ENCODE data around the gene CPM. TPM values are rescaled to one million over a fixed set of nuclear protein-coding genes. Genes with fewer than 3 reads are reported as not detected.

Gene CPM
- total and polyA plus RNA-seq, 7 donors, result 2.2 to 13.3 (median 5.8) TPM

DNA sequence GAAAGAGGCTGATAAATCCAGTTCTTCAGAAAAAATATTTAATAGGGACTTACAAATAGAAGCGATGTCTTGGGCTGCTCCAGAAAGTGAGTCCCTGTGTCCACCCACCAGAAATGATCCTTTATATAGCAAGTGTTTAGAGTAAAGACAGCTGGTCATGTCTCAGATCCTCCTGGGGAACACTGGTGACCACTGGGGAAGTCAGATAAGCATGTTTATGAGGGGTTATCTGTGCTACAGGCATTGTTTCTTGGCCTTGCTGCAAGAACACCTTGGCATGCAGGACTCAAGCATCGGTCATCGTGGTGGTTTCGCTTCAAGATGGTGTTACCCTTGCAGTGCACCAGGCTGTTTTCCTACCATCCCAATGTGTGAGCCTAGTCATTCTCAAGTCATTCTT lies 27.2 kb downstream of the CPM start:
- H3K27ac ChIP-seq, result no peak overlapping the region
- no peak for DNase-seq
- WGBS, 3 donors, result 89 to 92% (median 91%) methylated on average over 4 of the region's 4 CpGs
- TF ChIP-seq, protein P1, sequence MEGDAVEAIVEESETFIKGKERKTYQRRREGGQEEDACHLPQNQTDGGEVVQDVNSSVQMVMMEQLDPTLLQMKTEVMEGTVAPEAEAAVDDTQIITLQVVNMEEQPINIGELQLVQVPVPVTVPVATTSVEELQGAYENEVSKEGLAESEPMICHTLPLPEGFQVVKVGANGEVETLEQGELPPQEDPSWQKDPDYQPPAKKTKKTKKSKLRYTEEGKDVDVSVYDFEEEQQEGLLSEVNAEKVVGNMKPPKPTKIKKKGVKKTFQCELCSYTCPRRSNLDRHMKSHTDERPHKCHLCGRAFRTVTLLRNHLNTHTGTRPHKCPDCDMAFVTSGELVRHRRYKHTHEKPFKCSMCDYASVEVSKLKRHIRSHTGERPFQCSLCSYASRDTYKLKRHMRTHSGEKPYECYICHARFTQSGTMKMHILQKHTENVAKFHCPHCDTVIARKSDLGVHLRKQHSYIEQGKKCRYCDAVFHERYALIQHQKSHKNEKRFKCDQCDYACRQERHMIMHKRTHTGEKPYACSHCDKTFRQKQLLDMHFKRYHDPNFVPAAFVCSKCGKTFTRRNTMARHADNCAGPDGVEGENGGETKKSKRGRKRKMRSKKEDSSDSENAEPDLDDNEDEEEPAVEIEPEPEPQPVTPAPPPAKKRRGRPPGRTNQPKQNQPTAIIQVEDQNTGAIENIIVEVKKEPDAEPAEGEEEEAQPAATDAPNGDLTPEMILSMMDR (IDR thresholded peaks at IDR 0.05), result no peak
- intact Hi-C loops (cut with DNase I), result no loop called here
- no peaks in the 10 kb centered on the region for H3K4me1 ChIP-seq
- ATAC-seq, result no peak
- no peaks in the 10 kb centered on the region for H3K27me3 ChIP-seq (ENCODE audit: insufficient read depth in 3 of 3, low read length in 2 of 3)
- no peaks in the 10 kb centered on the region for H3K9me3 ChIP-seq
- no peak overlapping the region for H3K4me3 ChIP-seq
- no peaks in the 10 kb centered on the region for H3K36me3 ChIP-seq (ENCODE audit: insufficient read depth in 1 of 2, low read depth in 1 of 2)

- Histone ChIP-seq H3K4me3 (no peak overlapping the region), H3K27ac (no peak overlapping the region), H3K27me3 (ENCODE audit: insufficient read depth in 3 of 3, low read length in 2 of 3) (no peaks in the 10 kb centered on the region), H3K36me3 (ENCODE audit: insufficient read depth in 1 of 2, low read depth in 1 of 2) (no peaks in the 10 kb centered on the region), H3K4me1 (no peaks in the 10 kb centered on the region), H3K9me3 (no peaks in the 10 kb centered on the region)
- intact Hi-C loops (cut with DNase I), result no loop called here
- TF ChIP-seq, protein P1 (IDR thresholded peaks at IDR 0.05), result no peak
- no peak for ATAC-seq
- no peak for DNase-seq
- 66 to 94% (median 89%) methylated on average over 4 of the region's 4 CpGs for WGBS, 3 donors
Measured at GRCh38 chr12:68904351-68904962, 28.5 kb downstream of the CPM start.

- Histone ChIP-seq H3K27ac (no peak overlapping the region), H3K36me3 (ENCODE audit: insufficient read depth in 1 of 2, low read depth in 1 of 2) (no peaks in the 10 kb centered on the region), H3K9me3 (no peaks in the 10 kb centered on the region), H3K27me3 (ENCODE audit: insufficient read depth in 3 of 3, low read length in 2 of 3) (no peaks in the 10 kb centered on the region), H3K4me3 (no peak overlapping the region), H3K4me1 (no peaks in the 10 kb centered on the region)
- TF ChIP-seq, protein P1 (IDR thresholded peaks at IDR 0.05), result no peak
- ATAC-seq, result no peak
- intact Hi-C loops (cut with DNase I), result no loop called here
- DNase-seq, result no peak
- WGBS, 3 donors, result 75 to 82% (median 79%) methylated on average over 8 of the region's 8 CpGs
Measured at GRCh38 chr12:68903511-68903910, 29.5 kb downstream of the CPM start.

- Histone ChIP-seq H3K27ac (no peak overlapping the region), H3K4me1 (no peaks in the 10 kb centered on the region), H3K36me3 (ENCODE audit: insufficient read depth in 1 of 2, low read depth in 1 of 2) (no peaks in the 10 kb centered on the region), H3K27me3 (ENCODE audit: insufficient read depth in 3 of 3, low read length in 2 of 3) (no peaks in the 10 kb centered on the region), H3K9me3 (no peaks in the 10 kb centered on the region), H3K4me3 (no peak overlapping the region)
- TF ChIP-seq, protein P1 (IDR thresholded peaks at IDR 0.05), result no peak
- WGBS, 3 donors, result 86 to 96% (median 89%) methylated on average over 2 of the region's 2 CpGs
- intact Hi-C loops (cut with DNase I), result no loop called here
- DNase-seq, result no peak
- ATAC-seq, result no peak
Measured at GRCh38 chr12:68901551-68901950, 31.4 kb downstream of the CPM start.

GRCh38 chr12:68901145-68901544 lies 31.8 kb downstream of the CPM start:
- DNase-seq (no peak), ATAC-seq (no peak)
- TF ChIP-seq, protein P1 (IDR thresholded peaks at IDR 0.05), result no peak
- 88 to 95% (median 93%) methylated on average over 2 of the region's 2 CpGs for WGBS, 3 donors
- Histone ChIP-seq H3K4me1 (no peaks in the 10 kb centered on the region), H3K4me3 (no peak overlapping the region), H3K27ac (no peak overlapping the region), H3K27me3 (ENCODE audit: insufficient read depth in 3 of 3, low read length in 2 of 3) (no peaks in the 10 kb centered on the region), H3K9me3 (no peaks in the 10 kb centered on the region), H3K36me3 (ENCODE audit: insufficient read depth in 1 of 2, low read depth in 1 of 2) (no peaks in the 10 kb centered on the region)
- intact Hi-C loops (cut with DNase I), result no loop called here
